HG03280 (cell line): ENCODE measurements around the gene LEP.

Experiments used
- ATAC-seq: cut with Tn5 transposase; IDR thresholded peaks from one replicate; pipeline ENCODE4 v1.9.1; 2021; ENCODE audit warnings: mild to moderate bottlenecking, moderate library complexity; ENCODE audit not compliant: unreplicated experiment

LEP gene

DNA sequence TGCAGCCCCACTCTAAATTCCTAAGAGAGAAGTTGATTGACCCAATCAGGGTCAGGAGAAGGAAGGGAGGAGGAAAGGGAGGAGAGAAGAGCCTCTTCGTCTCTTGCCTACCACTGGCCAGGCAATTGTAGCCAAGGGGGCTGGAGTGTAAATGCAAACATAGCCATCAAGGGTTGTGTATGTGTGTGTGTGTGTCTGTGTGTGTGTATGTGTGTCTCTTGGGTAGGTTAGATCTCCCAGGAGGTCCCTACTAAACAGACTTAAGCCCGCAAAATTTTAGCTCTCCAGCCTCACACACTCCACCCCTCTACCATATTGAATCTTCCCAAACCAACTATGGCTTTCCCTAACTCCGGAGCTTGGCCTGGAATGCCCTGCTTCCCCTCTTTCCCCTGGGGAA is 3.8 kb downstream of the LEP start:
- ATAC-seq: no peak

DNA sequence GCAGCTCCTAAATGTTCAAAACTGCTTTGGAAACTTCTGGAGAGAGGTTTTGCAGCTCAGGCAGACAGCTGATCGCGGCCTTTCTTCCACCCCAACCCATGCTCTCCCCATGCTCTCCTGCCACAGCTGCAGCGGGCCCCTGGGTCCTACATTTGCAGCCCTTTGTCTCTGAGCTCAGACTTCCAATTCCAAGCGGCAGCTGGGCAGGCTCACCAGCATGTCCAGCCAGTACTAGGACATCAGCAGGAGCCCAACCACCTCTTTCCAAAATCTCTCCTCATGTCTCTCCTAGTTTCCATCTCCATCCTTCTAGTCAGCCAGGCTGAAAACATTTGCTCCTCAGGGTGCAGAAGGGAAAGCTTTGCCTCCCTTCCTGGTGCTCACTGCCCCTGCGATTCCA is 6.0 kb downstream of the LEP start:
- ATAC-seq: no peak

DNA sequence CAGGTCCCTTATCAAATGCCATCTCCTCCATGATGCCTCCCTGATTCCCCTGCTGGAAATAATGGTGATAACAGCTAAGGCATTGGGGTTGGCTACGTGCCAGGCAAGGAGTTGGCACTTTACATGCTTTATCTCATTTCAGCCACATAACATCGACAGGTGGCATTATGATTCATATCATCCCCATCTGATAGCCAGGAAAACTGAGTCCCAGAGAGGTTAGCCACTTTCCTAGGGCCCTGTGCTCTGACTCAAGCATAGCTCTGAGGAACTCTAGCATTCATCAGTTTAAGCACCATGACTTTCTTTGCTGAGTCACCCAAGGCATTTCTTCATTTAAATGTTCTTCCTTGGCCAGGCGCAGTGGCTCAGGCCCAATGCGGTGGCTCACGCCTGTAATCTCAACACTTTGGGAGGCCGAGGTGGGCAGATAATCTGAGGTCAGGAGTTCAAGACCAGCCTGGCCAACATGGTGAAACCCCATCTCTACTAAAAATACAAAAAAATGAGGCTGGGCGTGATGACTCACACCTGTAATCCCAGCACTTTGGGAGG is 6.6 kb downstream of the LEP start:
- no peak for ATAC-seq

GRCh38 chr7:128251337-128251736 is 10.3 kb downstream of the LEP start:
- ATAC-seq: no peak

- no peak for ATAC-seq
These were observed 12.6 kb downstream of the LEP start for GRCh38 chr7:128253701-128254100.

- no peak for ATAC-seq
These were observed 13.4 kb downstream of the LEP start for GRCh38 chr7:128254470-128254869.

- no peak for ATAC-seq
These were observed 14.2 kb downstream of the LEP start for GRCh38 chr7:128255271-128255670.

GRCh38 chr7:128257458-128257857 is 16.4 kb downstream of the LEP start:
- ATAC-seq: no peak

DNA sequence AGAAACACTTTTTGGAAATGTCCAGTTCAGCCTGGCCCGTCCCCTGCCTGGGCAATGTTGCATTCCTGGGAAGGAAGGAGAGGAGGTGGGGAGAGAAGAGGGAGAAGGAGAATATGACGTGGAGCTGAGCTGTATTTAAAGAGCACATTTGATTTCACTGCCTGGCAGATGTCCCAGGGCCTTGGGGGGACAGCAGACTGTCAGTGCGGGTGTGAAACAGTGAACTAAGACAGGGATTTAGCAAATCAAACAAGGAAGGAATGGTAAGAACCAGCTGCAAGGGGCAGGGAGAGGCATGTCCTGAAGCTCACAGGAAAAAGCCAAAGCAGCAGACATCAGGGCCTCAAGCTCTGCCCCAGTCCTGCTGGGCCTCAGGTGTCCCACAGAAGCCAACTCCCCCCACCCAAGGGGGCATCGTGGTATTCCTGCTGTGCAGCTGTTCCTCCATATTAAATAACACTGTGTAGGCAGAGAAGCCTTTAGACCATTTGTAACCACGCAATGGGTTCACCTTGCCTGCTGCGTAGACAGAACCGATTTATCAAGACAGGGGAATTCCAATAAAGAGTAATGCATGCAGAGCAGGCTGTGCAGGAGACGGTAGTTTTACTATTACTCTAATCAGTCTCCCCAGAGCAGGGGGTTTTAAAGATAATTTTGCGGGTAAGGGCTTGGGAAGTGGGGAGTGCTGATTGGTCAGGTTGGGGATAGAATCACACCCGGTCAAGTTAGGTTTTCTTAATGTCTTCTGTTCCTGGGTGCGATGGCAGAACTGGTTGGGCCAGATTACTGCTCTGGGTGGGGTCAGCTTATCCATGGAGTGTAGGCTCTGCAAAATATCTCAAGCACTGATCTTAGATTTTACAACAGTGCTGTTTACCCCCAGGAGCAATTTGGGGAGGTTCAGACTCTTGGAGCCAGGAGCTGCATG is 18.3 kb downstream of the LEP start:
- no peak for ATAC-seq

DNA sequence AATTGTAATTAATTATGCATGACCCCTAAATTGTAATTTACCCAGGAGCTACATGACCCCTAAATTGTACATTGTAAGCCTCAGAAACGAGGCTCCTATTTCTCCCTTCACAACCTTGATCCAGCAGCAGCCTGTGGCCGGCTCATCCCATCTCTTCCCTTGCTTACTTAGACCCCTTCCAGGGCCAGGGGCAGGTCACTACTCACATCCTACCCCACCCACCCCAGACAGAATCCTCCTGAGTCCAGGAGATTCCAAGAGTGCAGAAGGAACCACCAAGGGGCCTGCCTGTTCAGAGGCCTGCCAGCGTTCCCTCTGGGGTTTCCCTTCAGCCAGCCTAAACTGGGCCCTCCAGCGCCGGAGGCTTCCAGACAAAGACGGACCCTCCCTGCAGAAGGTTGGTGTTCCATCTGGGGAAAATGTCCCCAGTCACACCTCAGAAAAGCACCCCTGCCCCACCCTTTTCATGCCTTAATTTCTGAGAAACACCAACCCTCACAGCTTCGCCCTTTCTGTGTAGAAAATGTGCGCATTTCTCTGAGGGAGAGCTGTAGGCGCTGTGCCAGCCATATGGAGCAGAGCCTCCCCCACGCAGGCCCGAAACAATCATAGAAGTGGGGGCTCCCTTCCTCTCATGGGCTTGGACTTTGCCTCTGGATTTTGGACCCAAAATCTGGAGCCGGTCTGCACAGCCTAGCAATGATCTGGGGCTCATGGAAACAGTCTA is 19.2 kb downstream of the LEP start:
- ATAC-seq: no peak

- no peak for ATAC-seq
These were observed 21.4 kb downstream of the LEP start for GRCh38 chr7:128262273-128263028.

GRCh38 chr7:128263420-128263819 is 22.3 kb downstream of the LEP start:
- ATAC-seq: no peak

GRCh38 chr7:128264477-128264876 is 23.4 kb downstream of the LEP start:
- no peak for ATAC-seq

DNA sequence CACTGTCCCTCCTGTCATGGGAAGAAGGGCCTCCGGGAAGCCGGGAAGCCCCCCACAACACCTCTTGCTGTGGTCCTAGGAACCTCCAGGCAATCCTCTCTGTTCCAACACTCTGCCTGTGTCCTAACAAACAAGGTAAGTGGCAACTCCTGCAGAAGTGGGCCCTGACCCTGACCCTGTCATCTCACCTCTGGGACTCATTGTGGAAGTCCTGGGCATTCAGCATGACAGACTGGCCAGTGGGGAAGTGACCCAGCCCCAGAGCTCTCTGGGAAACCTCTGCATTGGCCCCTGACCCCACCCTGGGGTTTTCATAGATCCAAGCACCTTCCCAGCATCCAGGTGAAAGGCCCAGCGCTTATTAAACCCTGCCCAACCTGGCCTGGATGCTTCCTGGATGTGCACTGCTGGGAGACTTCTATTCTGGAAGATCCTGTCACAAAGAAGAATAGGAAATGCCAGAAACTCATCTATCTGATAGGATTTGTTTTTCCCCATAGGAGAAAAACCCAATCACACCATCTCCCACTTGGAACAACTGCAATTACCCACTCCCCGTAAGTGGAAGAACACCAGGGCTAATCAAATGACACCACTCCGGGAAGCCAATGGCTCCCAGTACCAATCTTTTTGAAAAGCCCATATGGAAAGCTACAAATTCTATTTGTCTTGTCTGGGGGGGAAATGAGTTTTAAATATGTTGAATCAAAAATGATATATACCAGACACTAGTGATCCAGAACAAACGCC is 24.3 kb downstream of the LEP start:
- ATAC-seq: no peak

DNA sequence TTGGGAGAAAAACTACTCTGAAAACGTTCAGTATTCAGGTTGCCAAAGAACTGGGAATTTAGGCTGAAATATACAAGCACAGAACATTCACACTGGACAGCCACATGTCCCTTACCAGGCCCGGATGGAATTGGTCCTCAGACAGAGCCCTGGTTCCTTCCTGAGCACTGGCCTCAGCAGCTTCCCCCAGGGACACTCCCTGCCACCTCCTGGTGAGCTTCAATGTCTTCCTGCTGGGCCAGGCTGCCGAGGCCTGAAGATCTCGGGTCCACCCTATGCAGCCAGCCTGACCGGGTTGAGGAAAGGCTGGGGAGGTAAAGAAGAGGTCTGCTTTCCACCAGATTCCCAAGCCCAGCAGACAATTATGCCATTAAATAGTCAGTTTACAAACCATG is 24.8 kb downstream of the LEP start:
- ATAC-seq: no peak

GRCh38 chr7:128266529-128266882 is 25.4 kb downstream of the LEP start:
- ATAC-seq: no peak

DNA sequence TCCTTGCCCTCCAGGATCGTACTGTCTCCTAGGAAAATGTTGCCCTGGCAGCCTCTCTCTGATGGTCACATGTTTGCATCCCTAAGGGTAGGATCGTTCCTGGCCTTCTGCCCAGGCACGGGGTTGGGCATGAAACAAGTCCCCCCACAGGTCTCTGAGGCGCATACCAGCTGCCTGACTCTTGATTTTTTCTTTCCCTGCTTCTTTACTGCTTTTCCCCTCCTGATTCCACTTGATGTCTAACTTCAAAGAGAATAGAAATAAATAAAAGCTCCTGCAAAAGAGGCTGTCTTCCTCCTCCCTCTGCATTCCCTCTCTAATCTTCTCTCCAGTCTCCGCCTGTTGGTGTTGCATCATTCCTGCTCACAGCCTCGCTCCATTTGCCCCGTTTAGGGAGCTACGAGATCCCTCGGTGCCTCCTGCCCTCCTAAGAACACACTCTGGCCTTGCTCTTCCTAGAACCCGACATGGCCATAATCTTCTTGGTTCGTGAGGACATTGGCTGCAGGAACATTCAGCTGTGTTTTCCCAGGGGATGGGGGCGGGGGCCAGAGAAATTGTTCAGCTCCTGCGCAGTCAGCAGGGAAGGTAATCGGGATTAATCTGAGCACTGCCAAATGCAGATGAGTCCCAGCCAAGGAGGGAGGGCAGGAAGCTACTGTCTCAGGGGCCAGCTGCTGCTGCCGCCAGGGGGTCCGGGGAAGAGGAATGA is 26.0 kb downstream of the LEP start:
- no peak for ATAC-seq

GRCh38 chr7:128267595-128267924 is 26.5 kb downstream of the LEP start:
- ATAC-seq: no peak

- ATAC-seq: no peak
These were observed 27.2 kb downstream of the LEP start for GRCh38 chr7:128268233-128268632.

- ATAC-seq: no peak
These were observed 29.8 kb downstream of the LEP start for GRCh38 chr7:128270826-128271272.
